ENCODE measurements around the gene NELL2. TPM values are rescaled to one million over a fixed set of nuclear protein-coding genes. Genes with fewer than 3 reads are reported as not detected.

The NELL2 gene
- total RNA-seq, 2 experiments from 2014 or later = 0.95 to 1.8 TPM

DNA sequence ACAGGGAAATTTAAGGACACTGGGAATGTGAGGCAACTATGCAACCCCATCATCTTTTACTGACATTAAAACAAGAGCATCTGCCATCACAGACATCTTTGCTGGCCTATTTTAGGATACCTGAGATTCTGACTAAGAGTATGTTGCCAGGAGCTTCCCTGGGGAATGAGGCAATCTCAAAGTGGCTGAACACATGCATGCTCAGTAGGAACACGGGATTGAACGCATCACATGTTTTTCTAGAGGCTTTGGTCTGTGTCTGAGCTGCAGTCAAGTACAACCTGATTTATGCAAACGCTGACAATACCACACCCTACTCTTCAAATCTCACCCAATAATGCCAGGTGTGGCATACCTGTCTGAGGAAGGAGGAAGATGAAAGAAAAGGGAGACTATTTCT lies 416.5 kb downstream of the NELL2 start:
- no TSS peak for BruUV-seq (replicated peaks)
- Histone ChIP-seq H2AFZ (ENCODE audit: low read length) (no peak overlapping the region), H4K20me1 (ENCODE audit: insufficient read depth, low read length) (no peaks in the 10 kb centered on the region), H3K4me2 (ENCODE audit: low read length) (no peak overlapping the region), H3K9me2 (ENCODE audit: insufficient read depth, low read length) (no peaks in the 10 kb centered on the region), H3K9me3 (ENCODE audit: low read length) (no peaks in the 10 kb centered on the region), H3K79me2 (ENCODE audit: insufficient read depth, low read depth, low read length) (no peaks in the 10 kb centered on the region), H3K4me1 (ENCODE audit: insufficient read depth, low read length, poor library complexity, severe bottlenecking) (no peaks in the 10 kb centered on the region), H3K4me3 (ENCODE audit: low read depth, low read length, poor library complexity, severe bottlenecking) (no peak overlapping the region), H3K36me3 (ENCODE audit: insufficient read depth, low read length) (no peaks in the 10 kb centered on the region), H3K27ac (ENCODE audit: low read depth, low read length, poor library complexity, severe bottlenecking) (no peak overlapping the region)
- no peak for TF ChIP-seq CTCF (conservative IDR thresholded peaks at IDR 0.05; ENCODE audit: low read length)
- intact Hi-C loops (cut with micrococcal nuclease; ENCODE audit: unreplicated experiment) = no loop called here
- no peak for DNase-seq (ENCODE audit: low spot score)
- POLR2A ChIA-PET = interaction anchor here (0.6 kb wide), 1 partner anchor 89 kb away, joined by 3 read pairs; no protein-coding TSS in a partner anchor
- CTCF ChIA-PET (ENCODE audit: unreplicated experiment) = no interaction called here

Small RNAs within 50 kb of the gene (small RNA-seq; reads per million reads assigned to genes)
- not detected for gene RF00019

Other genes with a start within 250 kb of the NELL2 start
- gene DBX2, start 174.8 kb upstream of the NELL2 start, total RNA-seq (2014; rRNA removed; shearing (Covaris generic)) = not detected in 2 replicates
- not detected in 2 replicates for gene DBX2, start 174.8 kb upstream of the NELL2 start, total RNA-seq (2022)

Data from OCI-LY7 (cell line).